Measurements from ENCODE around the gene DGKE.

The DGKE gene

DNA sequence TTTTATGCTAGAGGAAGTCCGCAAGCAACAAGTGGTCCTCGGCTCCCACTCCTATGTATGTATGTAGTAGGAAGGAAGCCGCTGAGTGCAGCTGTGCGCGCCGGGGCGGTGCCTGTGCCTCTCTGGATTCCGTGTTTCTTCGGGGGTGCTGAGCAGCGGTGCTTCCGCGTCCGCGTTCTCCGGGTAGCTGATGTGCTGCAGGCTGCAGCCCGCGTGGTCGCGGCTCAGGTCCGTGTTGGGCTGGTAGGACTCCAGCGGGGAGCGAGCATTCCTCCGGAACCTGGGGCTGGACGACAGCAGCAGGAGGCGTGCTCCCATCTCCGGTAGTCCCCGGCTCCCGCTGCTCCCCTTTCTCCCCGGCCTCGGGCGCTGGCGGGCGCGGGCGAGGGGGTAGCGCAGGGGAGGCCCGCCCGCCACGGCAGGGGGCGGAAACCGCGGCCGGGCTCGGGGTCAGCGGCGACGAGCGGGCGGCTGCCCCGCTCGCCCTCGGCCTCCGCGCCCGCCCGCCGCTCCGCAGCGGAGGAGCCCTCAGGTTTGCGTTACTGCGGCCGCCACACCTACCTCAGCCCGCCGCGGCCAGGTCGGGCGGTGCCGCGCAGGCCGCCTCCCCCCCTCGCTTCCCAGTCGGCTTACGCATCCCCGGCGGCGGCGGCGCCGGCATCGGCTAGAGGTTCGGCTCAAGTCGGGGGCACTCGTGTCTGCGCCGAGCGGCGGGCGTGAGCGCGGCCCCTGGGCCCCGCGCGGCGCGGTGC, 718 bp upstream of the DGKE start:
- H3K9ac ChIP-seq (ENCODE audit: low read length): peak overlapping the region; percentile 48
- no peak overlapping the region for H3K27ac ChIP-seq (ENCODE audit: low read length)
- H3K4me1 ChIP-seq (ENCODE audit: control insufficient read depth, low read depth, low read length): peaks cover 28% of the 10 kb centered on the region
- H3K27me3 ChIP-seq (ENCODE audit: control insufficient read depth, insufficient read depth, low read length): peaks cover 28% of the 10 kb centered on the region
- no peaks in the 10 kb centered on the region for H3K36me3 ChIP-seq (ENCODE audit: control insufficient read depth, low read depth, low read length)
- no peaks in the 10 kb centered on the region for H3K9me3 ChIP-seq (ENCODE audit: control insufficient read depth, low read depth, low read length)
- peak overlapping the region; percentile 76 for H3K4me3 ChIP-seq (ENCODE audit: low read length)

DNA sequence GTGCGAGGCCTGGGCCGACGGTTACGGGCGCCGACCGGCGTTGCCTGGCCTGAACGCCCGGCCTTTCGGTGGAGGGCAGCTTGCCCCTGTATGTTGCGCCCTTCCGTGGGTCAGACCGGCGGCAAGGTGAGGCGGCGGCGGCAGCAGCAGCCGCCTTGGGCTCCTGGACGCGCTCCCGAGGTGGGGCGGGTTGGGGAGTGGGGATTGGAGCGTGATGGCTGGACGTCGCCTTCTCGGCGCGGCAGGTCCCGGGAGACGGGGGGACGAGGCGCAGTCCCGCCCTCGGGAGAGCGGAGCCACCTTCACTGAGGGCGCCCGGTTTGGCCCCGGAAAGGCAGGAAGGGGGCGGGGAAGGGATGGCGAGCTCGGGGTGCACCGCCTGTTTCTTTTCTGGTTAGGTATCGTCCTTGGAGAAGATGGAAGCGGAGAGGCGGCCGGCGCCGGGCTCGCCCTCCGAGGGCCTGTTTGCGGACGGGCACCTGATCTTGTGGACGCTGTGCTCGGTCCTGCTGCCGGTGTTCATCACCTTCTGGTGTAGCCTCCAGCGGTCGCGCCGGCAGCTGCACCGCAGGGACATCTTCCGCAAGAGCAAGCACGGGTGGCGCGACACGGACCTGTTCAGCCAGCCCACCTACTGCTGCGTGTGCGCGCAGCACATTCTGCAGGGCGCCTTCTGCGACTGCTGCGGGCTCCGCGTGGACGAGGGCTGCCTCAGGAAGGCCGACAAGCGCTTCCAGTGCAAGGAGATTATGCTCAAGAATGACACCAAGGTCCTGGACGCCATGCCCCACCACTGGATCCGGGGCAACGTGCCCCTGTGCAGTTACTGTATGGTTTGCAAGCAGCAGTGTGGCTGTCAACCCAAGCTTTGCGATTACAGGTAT, 671 bp downstream of the DGKE start:
- Histone ChIP-seq H3K27me3 (ENCODE audit: control insufficient read depth, insufficient read depth, low read length) (peaks cover 28% of the 10 kb centered on the region), H3K9me3 (ENCODE audit: control insufficient read depth, low read depth, low read length) (no peaks in the 10 kb centered on the region), H3K36me3 (ENCODE audit: control insufficient read depth, low read depth, low read length) (no peaks in the 10 kb centered on the region), H3K9ac (ENCODE audit: low read length) (peak overlapping the region; percentile 34), H3K4me3 (ENCODE audit: low read length) (peak overlapping the region; percentile 76), H3K4me1 (ENCODE audit: control insufficient read depth, low read depth, low read length) (peaks cover 28% of the 10 kb centered on the region), H3K27ac (ENCODE audit: low read length) (no peak overlapping the region)

DNA sequence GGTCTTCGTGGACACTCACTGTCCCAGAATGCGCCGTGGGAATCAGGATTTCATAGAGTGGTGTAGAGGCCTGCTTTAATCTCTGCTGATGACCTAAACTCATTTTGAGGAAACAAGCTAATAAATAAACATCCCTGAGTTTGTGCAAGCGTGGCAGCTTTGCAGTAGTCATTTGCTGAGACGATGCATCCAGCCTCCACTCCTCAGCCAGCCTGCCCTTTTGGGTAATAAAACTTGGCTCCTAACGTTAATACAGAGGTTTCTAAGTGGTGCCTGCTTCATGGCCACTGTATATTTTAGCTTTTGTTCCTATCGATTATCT, 1.3 kb downstream of the DGKE start:
- Histone ChIP-seq H3K4me3 (ENCODE audit: low read length) (peak overlapping the region; percentile 76), H3K9me3 (ENCODE audit: control insufficient read depth, low read depth, low read length) (no peaks in the 10 kb centered on the region), H3K27ac (ENCODE audit: low read length) (no peak overlapping the region), H3K4me1 (ENCODE audit: control insufficient read depth, low read depth, low read length) (peaks cover 28% of the 10 kb centered on the region), H3K9ac (ENCODE audit: low read length) (no peak overlapping the region), H3K27me3 (ENCODE audit: control insufficient read depth, insufficient read depth, low read length) (peaks cover 28% of the 10 kb centered on the region), H3K36me3 (ENCODE audit: control insufficient read depth, low read depth, low read length) (no peaks in the 10 kb centered on the region)

DNA sequence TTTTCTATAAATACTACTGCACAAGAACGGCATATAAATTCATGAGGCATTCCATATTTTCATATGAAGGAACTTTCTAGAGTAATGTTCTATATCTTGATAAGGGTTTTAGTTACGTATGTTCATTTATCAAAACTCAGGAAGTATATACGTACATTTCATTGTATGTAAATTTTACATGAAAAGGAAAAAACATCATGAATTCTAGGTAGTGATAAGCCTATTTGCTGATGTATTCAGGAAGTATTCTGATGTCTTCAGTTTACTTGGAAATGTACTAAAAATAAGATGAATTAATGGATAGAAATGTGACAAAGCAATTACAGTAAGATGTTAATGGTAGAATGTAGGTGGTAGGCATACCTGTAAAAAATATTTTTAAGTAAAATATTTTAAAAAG, 4.7 kb downstream of the DGKE start:
- no peak overlapping the region for H3K4me3 ChIP-seq (ENCODE audit: low read length)
- peaks cover 16% of the 10 kb centered on the region for H3K27me3 ChIP-seq (ENCODE audit: control insufficient read depth, insufficient read depth, low read length)
- H3K9me3 ChIP-seq (ENCODE audit: control insufficient read depth, low read depth, low read length): no peaks in the 10 kb centered on the region
- peaks cover 16% of the 10 kb centered on the region for H3K4me1 ChIP-seq (ENCODE audit: control insufficient read depth, low read depth, low read length)
- H3K36me3 ChIP-seq (ENCODE audit: control insufficient read depth, low read depth, low read length): no peaks in the 10 kb centered on the region
- H3K27ac ChIP-seq (ENCODE audit: low read length): no peak overlapping the region
- H3K9ac ChIP-seq (ENCODE audit: low read length): no peak overlapping the region

DNA sequence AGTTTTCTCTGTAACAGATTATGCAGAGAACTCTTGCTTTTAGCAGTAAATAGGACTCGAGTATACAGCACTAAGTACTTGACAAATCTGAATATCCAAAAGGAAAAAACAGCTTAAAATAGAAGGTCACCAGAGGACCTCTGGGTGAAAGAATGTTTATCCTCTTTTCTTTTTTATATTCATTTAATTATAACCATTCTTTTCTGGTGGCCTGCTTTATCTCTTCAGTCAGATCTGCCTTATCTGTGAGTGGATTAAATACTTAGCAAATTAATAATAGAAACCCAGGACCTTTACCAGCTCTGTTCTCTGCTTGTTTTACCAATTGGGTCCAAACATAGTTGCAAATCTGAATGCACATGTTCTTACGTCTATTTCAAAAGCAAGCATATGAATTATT, 8.6 kb downstream of the DGKE start:
- no peak overlapping the region for H3K4me3 ChIP-seq (ENCODE audit: low read length)
- no peaks in the 10 kb centered on the region for H3K36me3 ChIP-seq (ENCODE audit: control insufficient read depth, low read depth, low read length)
- H3K9me3 ChIP-seq (ENCODE audit: control insufficient read depth, low read depth, low read length): no peaks in the 10 kb centered on the region

DNA sequence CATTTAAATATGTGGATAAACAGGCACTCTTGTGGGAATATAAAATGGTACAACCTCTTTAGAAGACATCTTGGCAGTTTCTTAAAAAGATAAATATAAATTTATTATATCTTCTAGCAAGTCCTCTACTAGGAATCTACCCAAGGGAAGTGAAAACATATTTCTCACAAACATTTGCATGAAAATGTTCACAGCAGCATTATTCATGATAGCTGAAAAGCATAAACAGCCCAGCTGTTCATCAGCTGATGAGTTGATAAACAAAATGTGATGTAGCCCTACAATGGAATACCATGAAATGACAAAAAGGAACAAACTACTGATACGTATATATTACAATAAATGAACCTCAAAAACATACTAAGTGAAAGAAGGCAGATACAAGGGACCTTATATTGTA, 12.0 kb downstream of the DGKE start:
- Histone ChIP-seq H3K36me3 (ENCODE audit: control insufficient read depth, low read depth, low read length) (no peaks in the 10 kb centered on the region), H3K27me3 (ENCODE audit: control insufficient read depth, insufficient read depth, low read length) (no peaks in the 10 kb centered on the region), H3K9ac (ENCODE audit: low read length) (no peak overlapping the region), H3K27ac (ENCODE audit: low read length) (no peak overlapping the region), H3K4me3 (ENCODE audit: low read length) (no peak overlapping the region), H3K4me1 (ENCODE audit: control insufficient read depth, low read depth, low read length) (no peaks in the 10 kb centered on the region), H3K9me3 (ENCODE audit: control insufficient read depth, low read depth, low read length) (no peaks in the 10 kb centered on the region)

More for the DNA sequence above, 8.6 kb downstream of the DGKE start:
- H3K9ac ChIP-seq (ENCODE audit: low read length): no peak overlapping the region
- no peak overlapping the region for H3K27ac ChIP-seq (ENCODE audit: low read length)
- H3K4me1 ChIP-seq (ENCODE audit: control insufficient read depth, low read depth, low read length): peaks cover 2% of the 10 kb centered on the region
- no peaks in the 10 kb centered on the region for H3K27me3 ChIP-seq (ENCODE audit: control insufficient read depth, insufficient read depth, low read length)

DNA sequence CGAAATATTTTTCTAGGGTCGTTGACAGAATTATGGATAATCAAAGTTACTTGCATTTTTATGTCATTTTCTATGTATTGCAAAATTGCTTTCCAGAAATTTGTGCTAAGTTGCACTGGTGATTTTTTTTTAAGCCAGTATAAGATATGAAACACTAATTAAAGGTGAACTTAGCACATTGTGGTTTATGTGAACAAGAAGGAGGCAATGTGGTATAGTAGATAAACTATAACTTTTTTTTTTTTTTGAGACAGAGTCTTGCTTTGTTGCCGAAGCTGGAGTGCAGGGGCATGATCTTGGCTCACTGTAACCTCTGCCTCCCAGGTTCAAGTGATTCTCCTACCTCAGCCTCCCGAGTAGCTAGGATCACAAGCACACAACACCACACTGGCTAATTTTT, 13.2 kb downstream of the DGKE start:
- Histone ChIP-seq H3K4me1 (ENCODE audit: control insufficient read depth, low read depth, low read length) (no peaks in the 10 kb centered on the region), H3K27me3 (ENCODE audit: control insufficient read depth, insufficient read depth, low read length) (no peaks in the 10 kb centered on the region), H3K36me3 (ENCODE audit: control insufficient read depth, low read depth, low read length) (no peaks in the 10 kb centered on the region), H3K4me3 (ENCODE audit: low read length) (no peak overlapping the region), H3K9ac (ENCODE audit: low read length) (no peak overlapping the region), H3K27ac (ENCODE audit: low read length) (no peak overlapping the region), H3K9me3 (ENCODE audit: control insufficient read depth, low read depth, low read length) (no peaks in the 10 kb centered on the region)

DNA sequence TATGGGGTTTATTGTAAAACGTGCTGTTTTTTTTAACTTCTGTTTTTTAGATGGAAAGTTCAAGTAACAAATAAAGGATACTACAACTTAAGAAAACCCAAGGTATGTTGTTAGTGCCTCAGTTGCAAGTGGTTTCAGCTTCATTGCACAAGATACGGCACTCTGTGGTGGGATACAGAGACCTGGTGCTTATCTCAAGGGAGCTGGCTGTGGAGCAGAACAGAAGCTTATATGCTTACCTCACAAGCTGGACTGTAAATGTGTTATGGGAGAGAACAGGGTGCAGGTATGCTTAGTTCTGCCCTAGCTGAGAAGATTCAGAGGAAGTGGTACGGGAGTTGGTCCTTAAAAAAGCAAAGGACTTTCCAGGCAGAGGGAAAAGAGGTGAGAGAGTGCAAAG, 15.2 kb downstream of the DGKE start:
- H3K4me1 ChIP-seq (ENCODE audit: control insufficient read depth, low read depth, low read length): no peaks in the 10 kb centered on the region
- H3K36me3 ChIP-seq (ENCODE audit: control insufficient read depth, low read depth, low read length): no peaks in the 10 kb centered on the region
- no peak overlapping the region for H3K4me3 ChIP-seq (ENCODE audit: low read length)
- H3K9me3 ChIP-seq (ENCODE audit: control insufficient read depth, low read depth, low read length): no peaks in the 10 kb centered on the region
- no peak overlapping the region for H3K27ac ChIP-seq (ENCODE audit: low read length)
- H3K9ac ChIP-seq (ENCODE audit: low read length): no peak overlapping the region
- no peaks in the 10 kb centered on the region for H3K27me3 ChIP-seq (ENCODE audit: control insufficient read depth, insufficient read depth, low read length)

DNA sequence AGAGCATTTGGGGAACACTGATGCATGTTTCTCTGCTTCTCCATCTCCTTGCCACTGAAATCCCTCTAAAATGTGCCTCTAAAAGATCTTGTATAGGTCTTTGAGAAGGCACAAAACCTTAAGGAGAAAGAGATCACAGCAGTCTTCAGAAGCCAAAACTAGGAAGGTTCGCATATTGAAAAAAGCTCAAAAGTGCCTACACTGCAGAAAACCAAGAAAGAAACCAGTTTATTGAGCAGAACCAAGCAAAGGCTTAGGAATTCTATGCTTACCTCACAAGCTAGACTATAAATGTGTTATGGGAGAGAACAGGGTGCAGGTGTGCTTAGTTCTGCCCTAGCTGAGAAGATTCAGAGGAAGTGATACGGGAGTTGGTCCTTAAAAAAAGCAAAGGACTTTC, 16.6 kb downstream of the DGKE start:
- H3K4me1 ChIP-seq (ENCODE audit: control insufficient read depth, low read depth, low read length): no peaks in the 10 kb centered on the region
- no peaks in the 10 kb centered on the region for H3K36me3 ChIP-seq (ENCODE audit: control insufficient read depth, low read depth, low read length)
- no peaks in the 10 kb centered on the region for H3K9me3 ChIP-seq (ENCODE audit: control insufficient read depth, low read depth, low read length)
- no peak overlapping the region for H3K4me3 ChIP-seq (ENCODE audit: low read length)
- H3K9ac ChIP-seq (ENCODE audit: low read length): no peak overlapping the region
- H3K27ac ChIP-seq (ENCODE audit: low read length): no peak overlapping the region
- H3K27me3 ChIP-seq (ENCODE audit: control insufficient read depth, insufficient read depth, low read length): no peaks in the 10 kb centered on the region

DNA sequence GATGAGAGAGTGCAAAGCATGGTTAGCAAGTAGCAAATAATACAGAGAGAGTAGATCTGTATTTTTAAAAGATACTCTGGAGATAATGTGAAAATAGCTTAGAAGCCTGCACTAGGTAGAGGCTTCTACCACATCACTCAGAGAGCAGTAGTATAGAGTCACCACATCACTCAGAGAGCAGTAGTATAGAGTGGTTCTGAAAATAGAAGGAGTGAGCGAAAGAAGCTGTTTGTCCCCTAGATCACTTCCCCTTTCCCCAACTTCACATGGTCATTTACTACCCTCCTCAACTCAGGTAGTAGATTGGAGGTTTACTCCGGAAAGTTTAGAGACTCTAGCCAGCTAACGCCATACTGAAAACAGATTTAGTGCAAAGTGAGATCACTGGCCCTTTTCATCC, 17.1 kb downstream of the DGKE start:
- Histone ChIP-seq H3K9ac (ENCODE audit: low read length) (no peak overlapping the region), H3K4me3 (ENCODE audit: low read length) (no peak overlapping the region), H3K27ac (ENCODE audit: low read length) (no peak overlapping the region), H3K4me1 (ENCODE audit: control insufficient read depth, low read depth, low read length) (no peaks in the 10 kb centered on the region), H3K27me3 (ENCODE audit: control insufficient read depth, insufficient read depth, low read length) (no peaks in the 10 kb centered on the region), H3K36me3 (ENCODE audit: control insufficient read depth, low read depth, low read length) (no peaks in the 10 kb centered on the region), H3K9me3 (ENCODE audit: control insufficient read depth, low read depth, low read length) (no peaks in the 10 kb centered on the region)

DNA sequence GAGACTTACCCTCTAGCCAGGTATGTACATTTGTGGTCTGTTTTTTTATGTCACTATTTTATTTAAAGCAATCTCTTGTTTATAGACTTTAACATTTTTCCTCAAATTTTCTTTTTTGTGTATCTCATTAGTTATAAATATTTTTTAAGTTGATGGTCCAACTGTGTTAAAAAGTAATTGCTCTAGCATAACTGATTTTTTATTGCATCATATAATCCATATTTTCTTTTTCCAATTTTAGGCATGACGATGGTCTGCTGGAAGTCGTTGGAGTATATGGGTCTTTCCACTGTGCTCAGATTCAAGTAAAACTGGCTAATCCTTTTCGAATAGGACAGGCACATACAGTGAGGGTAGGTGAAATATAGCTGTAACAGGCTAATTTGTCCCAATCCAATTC, 27.9 kb downstream of the DGKE start:
- Histone ChIP-seq H3K36me3 (ENCODE audit: control insufficient read depth, low read depth, low read length) (peaks cover 12% of the 10 kb centered on the region), H3K4me1 (ENCODE audit: control insufficient read depth, low read depth, low read length) (no peaks in the 10 kb centered on the region), H3K9me3 (ENCODE audit: control insufficient read depth, low read depth, low read length) (no peaks in the 10 kb centered on the region), H3K27ac (ENCODE audit: low read length) (no peak overlapping the region), H3K27me3 (ENCODE audit: control insufficient read depth, insufficient read depth, low read length) (no peaks in the 10 kb centered on the region), H3K9ac (ENCODE audit: low read length) (no peak overlapping the region), H3K4me3 (ENCODE audit: low read length) (no peak overlapping the region)

DNA sequence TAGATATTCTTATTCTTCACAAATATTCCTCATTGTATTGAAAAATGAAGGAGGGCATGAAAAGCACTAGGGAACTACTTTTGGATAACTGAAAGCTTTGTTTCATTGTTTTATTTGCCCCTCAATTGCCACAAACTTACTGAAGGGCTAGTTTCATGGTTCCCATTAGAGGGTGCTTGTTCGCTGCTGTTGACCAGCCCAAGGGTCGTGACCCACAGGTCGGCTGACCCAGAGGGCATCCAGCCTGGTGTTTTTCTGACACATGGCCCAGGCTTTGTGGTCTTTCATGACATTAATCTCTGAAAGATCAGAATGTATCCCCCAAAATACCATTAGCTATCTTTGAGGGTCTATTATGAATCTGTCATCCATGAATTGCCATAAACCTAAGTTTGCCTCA, 30.0 kb downstream of the DGKE start:
- no peak overlapping the region for H3K9ac ChIP-seq (ENCODE audit: low read length)
- no peaks in the 10 kb centered on the region for H3K27me3 ChIP-seq (ENCODE audit: control insufficient read depth, insufficient read depth, low read length)
- no peak overlapping the region for H3K27ac ChIP-seq (ENCODE audit: low read length)
- H3K36me3 ChIP-seq (ENCODE audit: control insufficient read depth, low read depth, low read length): peaks cover 9% of the 10 kb centered on the region
- H3K4me3 ChIP-seq (ENCODE audit: low read length): no peak overlapping the region
- H3K4me1 ChIP-seq (ENCODE audit: control insufficient read depth, low read depth, low read length): no peaks in the 10 kb centered on the region
- H3K9me3 ChIP-seq (ENCODE audit: control insufficient read depth, low read depth, low read length): no peaks in the 10 kb centered on the region

Measured in iPS-18a (cell line).